ENCODE data around the gene RASGEF1C.

Gene RASGEF1C

GRCh38 chr5:180156141-180156540 is 52.9 kb downstream of the RASGEF1C start:
- no peaks in the 10 kb centered on the region for H3K36me3 ChIP-seq (ENCODE audit: insufficient read depth, low read length)

GRCh38 chr5:180155365-180155926 is 53.6 kb downstream of the RASGEF1C start:
- Histone ChIP-seq H3K4me1 (ENCODE audit: insufficient read depth, low read length) (no peaks in the 10 kb centered on the region), H3K36me3 (ENCODE audit: insufficient read depth, low read length) (no peaks in the 10 kb centered on the region), H2AFZ (ENCODE audit: low read depth, low read length) (no peak overlapping the region), H3K9me3 (ENCODE audit: low read length) (no peaks in the 10 kb centered on the region), H3K27me3 (ENCODE audit: insufficient read depth, low read length) (no peaks in the 10 kb centered on the region), H3K4me3 (ENCODE audit: low read length) (no peak overlapping the region)

More at GRCh38 chr5:180156141-180156540, 52.9 kb downstream of the RASGEF1C start:
- Histone ChIP-seq H3K4me3 (ENCODE audit: low read length) (no peak overlapping the region), H3K4me1 (ENCODE audit: insufficient read depth, low read length) (no peaks in the 10 kb centered on the region), H3K9me3 (ENCODE audit: low read length) (no peaks in the 10 kb centered on the region), H2AFZ (ENCODE audit: low read depth, low read length) (no peak overlapping the region), H3K27me3 (ENCODE audit: insufficient read depth, low read length) (no peaks in the 10 kb centered on the region)

- no peaks in the 10 kb centered on the region for H3K4me1 ChIP-seq (ENCODE audit: insufficient read depth, low read length)
- H2AFZ ChIP-seq (ENCODE audit: low read depth, low read length): no peak overlapping the region
- no peaks in the 10 kb centered on the region for H3K36me3 ChIP-seq (ENCODE audit: insufficient read depth, low read length)
- no peak overlapping the region for H3K4me3 ChIP-seq (ENCODE audit: low read length)
- no peaks in the 10 kb centered on the region for H3K9me3 ChIP-seq (ENCODE audit: low read length)
- no peaks in the 10 kb centered on the region for H3K27me3 ChIP-seq (ENCODE audit: insufficient read depth, low read length)
These were observed 54.1 kb downstream of the RASGEF1C start for GRCh38 chr5:180154821-180155364.

- Histone ChIP-seq H3K4me3 (ENCODE audit: low read length) (no peak overlapping the region), H2AFZ (ENCODE audit: low read depth, low read length) (no peak overlapping the region), H3K36me3 (ENCODE audit: insufficient read depth, low read length) (no peaks in the 10 kb centered on the region), H3K27me3 (ENCODE audit: insufficient read depth, low read length) (no peaks in the 10 kb centered on the region), H3K9me3 (ENCODE audit: low read length) (no peaks in the 10 kb centered on the region), H3K4me1 (ENCODE audit: insufficient read depth, low read length) (no peaks in the 10 kb centered on the region)
These were observed 55.0 kb downstream of the RASGEF1C start for GRCh38 chr5:180153991-180154390.

GRCh38 chr5:180153099-180153498 is 55.9 kb downstream of the RASGEF1C start:
- H3K36me3 ChIP-seq (ENCODE audit: insufficient read depth, low read length): no peaks in the 10 kb centered on the region
- no peaks in the 10 kb centered on the region for H3K9me3 ChIP-seq (ENCODE audit: low read length)
- H3K4me1 ChIP-seq (ENCODE audit: insufficient read depth, low read length): no peaks in the 10 kb centered on the region
- H3K27me3 ChIP-seq (ENCODE audit: insufficient read depth, low read length): no peaks in the 10 kb centered on the region
- H2AFZ ChIP-seq (ENCODE audit: low read depth, low read length): no peak overlapping the region
- H3K4me3 ChIP-seq (ENCODE audit: low read length): no peak overlapping the region

- H3K27me3 ChIP-seq (ENCODE audit: insufficient read depth, low read length): peaks cover 2% of the 10 kb centered on the region
These were observed 65.2 kb downstream of the RASGEF1C start for GRCh38 chr5:180143656-180144364.

GRCh38 chr5:180142824-180143610 is 66.0 kb downstream of the RASGEF1C start:
- no peak overlapping the region for H2AFZ ChIP-seq (ENCODE audit: low read depth, low read length)
- H3K4me3 ChIP-seq (ENCODE audit: low read length): no peak overlapping the region
- no peaks in the 10 kb centered on the region for H3K36me3 ChIP-seq (ENCODE audit: insufficient read depth, low read length)
- peaks cover 3% of the 10 kb centered on the region for H3K27me3 ChIP-seq (ENCODE audit: insufficient read depth, low read length)
- H3K9me3 ChIP-seq (ENCODE audit: low read length): peaks cover 3% of the 10 kb centered on the region
- peaks cover 24% of the 10 kb centered on the region for H3K4me1 ChIP-seq (ENCODE audit: insufficient read depth, low read length)

More at GRCh38 chr5:180143656-180144364, 65.2 kb downstream of the RASGEF1C start:
- Histone ChIP-seq H2AFZ (ENCODE audit: low read depth, low read length) (no peak overlapping the region), H3K9me3 (ENCODE audit: low read length) (peaks cover 3% of the 10 kb centered on the region), H3K36me3 (ENCODE audit: insufficient read depth, low read length) (no peaks in the 10 kb centered on the region), H3K4me1 (ENCODE audit: insufficient read depth, low read length) (peaks cover 24% of the 10 kb centered on the region), H3K4me3 (ENCODE audit: low read length) (no peak overlapping the region)

- no peaks in the 10 kb centered on the region for H3K36me3 ChIP-seq (ENCODE audit: insufficient read depth, low read length)
- H3K4me1 ChIP-seq (ENCODE audit: insufficient read depth, low read length): peaks cover 24% of the 10 kb centered on the region
- no peak overlapping the region for H2AFZ ChIP-seq (ENCODE audit: low read depth, low read length)
- peaks cover 3% of the 10 kb centered on the region for H3K9me3 ChIP-seq (ENCODE audit: low read length)
- peaks cover 3% of the 10 kb centered on the region for H3K27me3 ChIP-seq (ENCODE audit: insufficient read depth, low read length)
- no peak overlapping the region for H3K4me3 ChIP-seq (ENCODE audit: low read length)
These were observed 66.8 kb downstream of the RASGEF1C start for GRCh38 chr5:180142021-180142765.

- no peaks in the 10 kb centered on the region for H3K9me3 ChIP-seq (ENCODE audit: low read length)
- H3K4me1 ChIP-seq (ENCODE audit: insufficient read depth, low read length): peaks cover 24% of the 10 kb centered on the region
- no peaks in the 10 kb centered on the region for H3K36me3 ChIP-seq (ENCODE audit: insufficient read depth, low read length)
- H2AFZ ChIP-seq (ENCODE audit: low read depth, low read length): no peak overlapping the region
- H3K27me3 ChIP-seq (ENCODE audit: insufficient read depth, low read length): peaks cover 3% of the 10 kb centered on the region
- H3K4me3 ChIP-seq (ENCODE audit: low read length): no peak overlapping the region
These were observed 67.8 kb downstream of the RASGEF1C start for GRCh38 chr5:180141068-180141660.

GRCh38 chr5:180140571-180140970 is 68.4 kb downstream of the RASGEF1C start:
- Histone ChIP-seq H3K4me3 (ENCODE audit: low read length) (no peak overlapping the region), H3K9me3 (ENCODE audit: low read length) (no peaks in the 10 kb centered on the region), H3K27me3 (ENCODE audit: insufficient read depth, low read length) (peaks cover 3% of the 10 kb centered on the region), H3K36me3 (ENCODE audit: insufficient read depth, low read length) (no peaks in the 10 kb centered on the region), H3K4me1 (ENCODE audit: insufficient read depth, low read length) (peaks cover 24% of the 10 kb centered on the region), H2AFZ (ENCODE audit: low read depth, low read length) (no peak overlapping the region)

- Histone ChIP-seq H3K27me3 (ENCODE audit: insufficient read depth, low read length) (peaks cover 3% of the 10 kb centered on the region), H3K4me3 (ENCODE audit: low read length) (no peak overlapping the region), H3K4me1 (ENCODE audit: insufficient read depth, low read length) (peaks cover 24% of the 10 kb centered on the region), H3K9me3 (ENCODE audit: low read length) (no peaks in the 10 kb centered on the region), H2AFZ (ENCODE audit: low read depth, low read length) (no peak overlapping the region), H3K36me3 (ENCODE audit: insufficient read depth, low read length) (no peaks in the 10 kb centered on the region)
These were observed 68.9 kb downstream of the RASGEF1C start for GRCh38 chr5:180140079-180140554.

GRCh38 chr5:180139731-180140055 is 69.3 kb downstream of the RASGEF1C start:
- Histone ChIP-seq H3K36me3 (ENCODE audit: insufficient read depth, low read length) (no peaks in the 10 kb centered on the region), H3K4me1 (ENCODE audit: insufficient read depth, low read length) (peaks cover 24% of the 10 kb centered on the region), H3K4me3 (ENCODE audit: low read length) (no peak overlapping the region), H3K27me3 (ENCODE audit: insufficient read depth, low read length) (peaks cover 3% of the 10 kb centered on the region), H2AFZ (ENCODE audit: low read depth, low read length) (no peak overlapping the region), H3K9me3 (ENCODE audit: low read length) (no peaks in the 10 kb centered on the region)
